GM12874 (cell line): ENCODE results near the gene ZNF638.

ENCODE experiments used
- TF ChIP-seq, protein P1 (sequence below): IDR thresholded peaks from 2 replicates; pipeline ENCODE4 v1.5.1; 2011; ENCODE audit warnings: low read depth, mild to moderate bottlenecking, control low read depth, low read length, moderate library complexity; ENCODE audit not compliant: insufficient read depth

The ZNF638 gene

DNA sequence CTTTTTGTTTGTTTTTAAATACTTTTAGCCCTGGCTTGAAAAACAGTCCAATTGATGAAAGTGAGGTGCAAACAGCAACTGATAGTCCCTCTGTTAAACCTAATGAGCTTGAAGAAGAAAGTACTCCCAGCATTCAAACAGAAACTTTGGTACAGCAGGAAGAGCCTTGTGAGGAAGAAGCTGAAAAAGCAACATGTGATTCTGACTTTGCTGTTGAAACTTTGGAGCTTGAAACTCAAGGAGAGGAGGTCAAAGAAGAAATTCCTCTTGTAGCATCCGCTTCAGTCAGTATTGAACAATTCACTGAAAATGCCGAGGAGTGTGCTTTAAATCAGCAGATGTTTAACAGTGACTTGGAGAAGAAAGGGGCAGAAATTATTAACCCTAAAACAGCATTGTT lies 91.2 kb downstream of the ZNF638 start:
- TF ChIP-seq, protein P1, sequence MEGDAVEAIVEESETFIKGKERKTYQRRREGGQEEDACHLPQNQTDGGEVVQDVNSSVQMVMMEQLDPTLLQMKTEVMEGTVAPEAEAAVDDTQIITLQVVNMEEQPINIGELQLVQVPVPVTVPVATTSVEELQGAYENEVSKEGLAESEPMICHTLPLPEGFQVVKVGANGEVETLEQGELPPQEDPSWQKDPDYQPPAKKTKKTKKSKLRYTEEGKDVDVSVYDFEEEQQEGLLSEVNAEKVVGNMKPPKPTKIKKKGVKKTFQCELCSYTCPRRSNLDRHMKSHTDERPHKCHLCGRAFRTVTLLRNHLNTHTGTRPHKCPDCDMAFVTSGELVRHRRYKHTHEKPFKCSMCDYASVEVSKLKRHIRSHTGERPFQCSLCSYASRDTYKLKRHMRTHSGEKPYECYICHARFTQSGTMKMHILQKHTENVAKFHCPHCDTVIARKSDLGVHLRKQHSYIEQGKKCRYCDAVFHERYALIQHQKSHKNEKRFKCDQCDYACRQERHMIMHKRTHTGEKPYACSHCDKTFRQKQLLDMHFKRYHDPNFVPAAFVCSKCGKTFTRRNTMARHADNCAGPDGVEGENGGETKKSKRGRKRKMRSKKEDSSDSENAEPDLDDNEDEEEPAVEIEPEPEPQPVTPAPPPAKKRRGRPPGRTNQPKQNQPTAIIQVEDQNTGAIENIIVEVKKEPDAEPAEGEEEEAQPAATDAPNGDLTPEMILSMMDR = no peak

DNA sequence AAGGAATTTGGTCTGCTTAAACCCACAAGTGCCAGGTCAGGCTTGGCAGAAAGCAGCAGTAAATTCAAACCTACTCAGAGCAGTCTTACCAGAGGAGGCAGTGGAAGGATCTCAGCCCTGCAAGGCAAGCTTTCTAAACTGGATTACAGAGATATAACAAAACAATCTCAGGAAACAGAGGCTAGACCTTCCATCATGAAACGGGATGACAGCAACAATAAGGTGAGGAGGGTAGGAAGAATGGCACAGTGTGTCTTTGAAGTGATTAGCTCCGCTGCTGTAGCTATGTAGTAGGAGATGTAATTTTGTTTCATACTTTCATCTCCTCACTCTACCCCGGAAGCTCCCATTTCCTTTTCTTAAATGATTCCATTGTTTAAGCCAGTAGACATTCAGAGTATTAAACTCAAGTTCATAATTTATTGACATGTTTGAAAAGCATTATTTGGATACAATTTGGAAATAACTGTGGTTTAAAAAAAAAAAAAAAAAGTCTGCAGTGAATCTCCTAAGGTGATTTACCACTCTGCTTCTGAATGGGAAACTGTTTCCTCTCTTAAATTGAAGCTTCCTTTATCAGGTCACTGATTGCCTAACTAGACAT lies 92.3 kb downstream of the ZNF638 start:
- TF ChIP-seq, protein P1 = no peak

DNA sequence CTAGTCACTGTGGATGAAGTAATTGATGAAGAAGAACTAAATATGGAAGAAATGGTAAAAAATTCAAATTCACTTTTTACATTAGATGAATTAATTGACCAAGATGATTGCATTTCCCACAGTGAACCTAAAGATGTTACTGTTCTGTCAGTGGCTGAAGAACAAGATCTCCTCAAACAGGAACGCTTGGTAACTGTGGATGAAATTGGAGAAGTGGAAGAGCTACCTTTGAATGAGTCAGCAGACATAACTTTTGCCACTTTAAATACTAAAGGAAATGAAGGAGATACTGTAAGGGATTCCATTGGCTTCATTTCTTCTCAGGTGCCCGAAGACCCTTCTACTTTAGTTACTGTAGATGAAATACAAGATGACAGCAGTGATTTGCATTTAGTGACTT lies 95.1 kb downstream of the ZNF638 start:
- TF ChIP-seq, protein P1 = no peak

DNA sequence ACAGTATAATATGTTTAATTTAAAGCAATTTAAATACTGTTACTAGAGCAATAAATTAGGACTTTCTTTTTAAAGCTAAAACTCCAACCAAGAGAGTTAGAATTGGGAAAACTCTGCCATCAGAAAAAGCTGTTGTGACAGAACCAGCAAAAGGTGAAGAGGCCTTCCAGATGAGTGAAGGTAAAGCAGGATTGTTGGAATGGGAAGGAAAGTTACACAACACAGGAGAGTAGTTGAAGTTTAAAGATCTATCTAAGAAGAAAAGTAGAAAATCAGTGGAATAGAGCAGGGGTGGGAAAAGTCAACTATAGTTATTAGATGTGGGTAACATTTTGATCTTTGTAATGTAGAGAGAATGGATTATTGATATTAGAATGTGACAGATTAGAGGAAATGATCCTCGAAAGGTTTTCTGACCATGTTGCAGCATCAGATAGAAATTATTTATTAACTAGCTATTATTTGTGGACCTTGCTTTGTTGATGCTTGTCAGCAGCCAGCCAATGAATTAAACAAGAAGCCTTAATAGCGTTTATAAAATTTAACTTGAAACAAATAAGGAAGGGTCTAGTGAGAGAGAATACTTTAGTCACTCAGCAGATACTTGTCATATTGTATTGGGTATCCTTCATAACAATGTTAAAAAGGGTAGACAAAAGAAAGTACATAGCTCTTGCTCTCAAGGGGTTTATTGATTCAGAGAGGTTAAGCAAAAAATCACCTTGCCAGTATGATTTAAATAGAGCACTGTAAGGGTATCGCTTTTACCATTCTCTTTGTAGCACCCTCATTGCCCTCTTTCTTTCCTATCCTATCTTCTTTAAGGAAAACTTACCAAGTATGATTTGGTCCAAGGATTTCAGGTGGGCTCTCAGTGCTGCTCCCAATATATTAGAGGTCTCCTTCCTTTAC lies 97.1 kb downstream of the ZNF638 start:
- TF ChIP-seq, protein P1 = no peak

DNA sequence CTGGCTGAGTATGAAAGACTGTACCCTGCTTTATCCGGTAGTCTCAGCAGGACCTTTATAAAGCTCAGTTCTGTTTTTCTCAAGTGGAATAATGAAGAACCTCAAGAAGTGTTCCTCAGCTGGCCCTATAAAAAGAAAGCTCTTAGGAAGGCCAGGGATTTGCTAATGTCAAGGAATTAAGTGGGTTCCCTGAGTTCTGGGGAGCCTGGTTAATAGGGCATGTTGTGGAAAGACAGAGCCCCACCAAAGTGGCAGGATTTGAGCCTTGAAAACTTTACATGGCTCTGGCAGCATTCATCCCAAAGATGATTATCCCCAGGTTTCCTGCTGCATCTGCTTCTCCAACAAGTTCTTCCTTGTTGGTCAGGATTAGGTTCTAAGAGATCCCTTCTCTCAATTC lies 114.9 kb downstream of the ZNF638 start:
- TF ChIP-seq, protein P1 = no peak

DNA sequence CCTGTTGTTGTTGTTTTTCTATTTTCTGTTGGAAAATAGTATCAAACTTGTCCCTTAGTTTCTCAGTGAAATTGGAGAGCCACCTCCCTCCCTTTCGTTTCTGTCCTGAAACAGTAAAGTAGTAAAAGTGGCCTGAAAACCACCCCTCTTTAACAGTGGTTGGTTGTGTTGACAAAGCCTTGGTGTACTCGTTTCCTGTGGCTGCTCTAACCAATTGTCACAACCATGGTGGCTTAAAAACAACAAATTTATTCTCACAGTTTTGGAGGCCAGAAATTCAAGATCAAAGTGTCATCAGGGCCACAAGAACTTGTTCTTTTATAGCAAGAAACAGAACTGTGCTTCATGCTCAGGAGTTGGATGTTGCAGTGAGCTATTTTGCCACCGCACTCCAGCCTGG lies 117.8 kb downstream of the ZNF638 start:
- TF ChIP-seq, protein P1 = no peak

DNA sequence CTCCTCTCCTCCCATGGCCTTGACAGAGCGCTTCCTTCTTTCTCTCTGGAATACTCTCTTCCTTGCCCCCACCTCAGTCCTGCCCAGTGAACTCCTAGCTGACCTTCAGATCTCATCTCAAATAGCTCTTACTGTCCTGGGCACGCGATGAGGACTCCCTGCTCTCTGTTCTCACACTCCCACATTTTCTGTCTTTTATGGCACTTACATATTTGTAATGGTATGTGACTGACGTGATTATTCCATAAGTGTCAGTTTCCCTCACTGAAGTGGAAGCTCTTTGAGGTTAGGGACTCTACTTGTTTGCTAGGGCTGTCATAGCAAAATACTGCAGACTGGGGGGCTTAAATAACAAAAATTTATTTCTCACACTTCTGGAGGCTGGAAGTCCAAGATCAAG lies 120.1 kb downstream of the ZNF638 start:
- TF ChIP-seq, protein P1 = no peak
